Body of pancreas (tissue), 4 donors: ENCODE data around the gene MED15.

Experiments
- CTCF ChIP-seq, 7 experiments: fragments of 450-650 bp in 4 of 7; fragments of 200-600 bp in 3 of 7; sonication (generic) in 3 of 7; IDR thresholded peaks; one replicate each; pipeline ENCODE4 v1.5.1; 2016 to 2019; ENCODE audit warnings: antibody characterized with exemption in 7 of 7
- POLR2A ChIP-seq, 3 donors: fragments of 450-650 bp; IDR thresholded peaks; one replicate each; pipeline ENCODE4 v1.6.1; 2016; ENCODE audit warnings: antibody characterized with exemption in 3 of 3, mild to moderate bottlenecking in 2 of 3

- TF ChIP-seq POLR2A (IDR thresholded peaks at IDR 0.05), result no peak
- TF ChIP-seq CTCF (IDR thresholded peaks at IDR 0.05), result no peak
Observed at GRCh38 chr22:20514658-20515406, 7.4 kb downstream of the MED15 start.
